Endothelial cell of umbilical vein (primary cell): ENCODE measurements around the gene C1orf115.

ENCODE experiments used
- CTCF ChIP-seq, 2 donors: IDR thresholded peaks; 1 replicate in 1 of 2; 2 replicates in 1 of 2; pipeline ENCODE4 v1.5.1; 2011; ENCODE audit warnings: low read length in 2 of 2, mild to moderate bottlenecking in 2 of 2, moderate library complexity in 2 of 2, control low read depth in 1 of 2, inconsistent platforms in 1 of 2, low read depth in 1 of 2; ENCODE audit not compliant: insufficient read depth in 1 of 2; ENCODE audit errors: extremely low read depth in 1 of 2
- EZH2 ChIP-seq: IDR thresholded peaks from 2 replicates; pipeline ENCODE4 v1.6.1; 2012; ENCODE audit warnings: borderline replicate concordance, low read depth, mild to moderate bottlenecking, moderate library complexity, low read length, inconsistent platforms; ENCODE audit not compliant: severe bottlenecking
- FOS ChIP-seq: IDR thresholded peaks from 2 replicates; pipeline ENCODE4 v1.6.1; 2011; ENCODE audit warnings: mild to moderate bottlenecking, low read length, moderate library complexity, borderline replicate concordance; ENCODE audit not compliant: insufficient read depth
- MYC ChIP-seq: IDR thresholded peaks from one replicate; pipeline ENCODE4 v1.6.1; 2011; ENCODE audit warnings: mild to moderate bottlenecking, low read depth, low read length
- POLR2A ChIP-seq: IDR thresholded peaks from 2 replicates; pipeline ENCODE4 v1.6.1; 2012; ENCODE audit warnings: low read depth, mild to moderate bottlenecking, control low read depth, low read length
- POLR2AphosphoS5 ChIP-seq: IDR thresholded peaks from 2 replicates; pipeline ENCODE4 v1.6.1; 2012; ENCODE audit warnings: low read depth, mild to moderate bottlenecking, control low read depth, low read length, moderate library complexity; ENCODE audit not compliant: insufficient read depth

GRCh38 chr1:220703305-220703704, 13.1 kb downstream of the C1orf115 start:
- TF ChIP-seq POLR2AphosphoS5: no peak
- no peak for TF ChIP-seq CTCF (IDR thresholded peaks at IDR 0.05; ENCODE audit: extremely low read depth in 1 of 2, insufficient read depth in 1 of 2, low read depth in 1 of 2, low read length in 2 of 2)
- no peak for TF ChIP-seq FOS
- no peak for TF ChIP-seq POLR2A
- no peak for TF ChIP-seq EZH2
- no peak for TF ChIP-seq MYC
